GM23338 (cell line): Measurements from ENCODE around the gene PRUNE1. TPM values are rescaled to one million over a fixed set of nuclear protein-coding genes. Genes with fewer than 3 reads are reported as not detected.

ENCODE experiments used
- ATAC-seq: fragments of 200-7000 bp; cut with Tn5 transposase; 3 replicates; pipeline ENCODE4 v1.9.1; 2020
- DNase-seq: peaks from one replicate; pipeline ENCODE4 v3.0.0-alpha.2; 2015; ENCODE audit warnings: low spot score
- H2AFZ ChIP-seq: fragments of 200-600 bp; sonication (generic); 2 replicates; pipeline ENCODE4 v1.8.0; 2016; ENCODE audit warnings: antibody characterized with exemption, mild to moderate bottlenecking, moderate library complexity
- H3F3A ChIP-seq: fragments of 200-600 bp; sonication (generic); replicated peaks from 2 replicates; pipeline ENCODE4 v1.8.0; 2017; ENCODE audit warnings: antibody characterized with exemption, mixed run types, low read depth
- H3K27ac ChIP-seq: fragments of 200-600 bp; sonication (generic); 2 replicates; pipeline ENCODE4 v1.6.1; 2016; ENCODE audit warnings: low read depth
- H3K27me3 ChIP-seq: fragments of 200-600 bp; sonication (generic); 2 replicates; pipeline ENCODE4 v1.8.0; 2016; ENCODE audit warnings: mild to moderate bottlenecking, mixed run types, moderate library complexity; ENCODE audit not compliant: insufficient read depth
- H3K36me3 ChIP-seq: fragments of 200-600 bp; sonication (generic); 2 replicates; pipeline ENCODE4 v1.8.0; 2016; ENCODE audit warnings: mild to moderate bottlenecking; ENCODE audit not compliant: insufficient read depth
- H3K4me1 ChIP-seq: fragments of 200-600 bp; sonication (generic); 2 replicates; pipeline ENCODE4 v1.8.0; 2016; ENCODE audit warnings: mild to moderate bottlenecking, moderate library complexity; ENCODE audit not compliant: insufficient read depth
- H3K4me2 ChIP-seq: fragments of 200-600 bp; sonication (generic); 2 replicates; pipeline ENCODE4 v1.7.1; 2017; ENCODE audit warnings: mixed run types
- H3K4me3 ChIP-seq: fragments of 200-600 bp; sonication (generic); 2 replicates; pipeline ENCODE4 v1.6.1; 2016; ENCODE audit warnings: mixed run types
- H3K79me2 ChIP-seq: fragments of 200-600 bp; sonication (generic); replicated peaks from 2 replicates; pipeline ENCODE4 v1.8.0; 2017; ENCODE audit warnings: mild to moderate bottlenecking; ENCODE audit not compliant: insufficient read depth
- H3K9me2 ChIP-seq: fragments of 200-600 bp; sonication (generic); 2 replicates; pipeline ENCODE4 v1.8.0; 2017; ENCODE audit not compliant: insufficient read depth
- H4K20me1 ChIP-seq: fragments of 200-600 bp; sonication (generic); replicated peaks from 2 replicates; pipeline ENCODE4 v1.8.0; 2017; ENCODE audit warnings: mild to moderate bottlenecking; ENCODE audit not compliant: insufficient read depth
- H3K27ac Mint-ChIP-seq: 2 replicates; pipeline ENCODE4 v1.8.0; 2020; ENCODE audit warnings: inconsistent platforms, mild to moderate bottlenecking, moderate library complexity, mixed read lengths
- H3K27me3 Mint-ChIP-seq: 3 replicates; pipeline ENCODE4 v1.8.0; 2022; ENCODE audit warnings: low read depth, mild to moderate bottlenecking, moderate library complexity, mixed read lengths, inconsistent platforms; ENCODE audit not compliant: insufficient read depth, poor library complexity
- H3K36me3 Mint-ChIP-seq: 3 replicates; pipeline ENCODE4 v1.8.0; 2021; ENCODE audit warnings: low read depth, mild to moderate bottlenecking, inconsistent platforms, moderate library complexity, mixed read lengths
- H3K4me1 Mint-ChIP-seq: 3 replicates; pipeline ENCODE4 v1.8.0; 2020; ENCODE audit warnings: mild to moderate bottlenecking, inconsistent platforms, mixed read lengths
- H3K4me3 Mint-ChIP-seq: 3 replicates; pipeline ENCODE4 v1.8.0; 2021; ENCODE audit warnings: moderate library complexity, mild to moderate bottlenecking, inconsistent platforms, mixed read lengths
- H3K9me3 Mint-ChIP-seq: 3 replicates; pipeline ENCODE4 v1.8.0; 2020; ENCODE audit warnings: moderate library complexity, mild to moderate bottlenecking, inconsistent platforms, mixed read lengths
- CREB1 ChIP-seq: fragments of 250-450 bp; sonication (Bioruptor Pico); IDR thresholded peaks from 2 replicates; pipeline ENCODE4 v1.5.0; 2020; ENCODE audit warnings: low read depth, mild to moderate bottlenecking, moderate library complexity
- CTCF ChIP-seq, 2 experiments: fragments of 200-600 bp in 1 of 2; sonication (generic) in 1 of 2; conservative IDR thresholded peaks; 2 replicates each; pipeline versions ENCODE4 v1.5.1 to v1.6.1; 2016 to 2017; ENCODE audit warnings: antibody characterized with exemption in 2 of 2, low read depth in 2 of 2, mild to moderate bottlenecking in 2 of 2, moderate library complexity in 1 of 2
- EZH2 ChIP-seq: fragments of 200-600 bp; sonication (generic); IDR thresholded peaks from one replicate; pipeline ENCODE4 v1.8.0; 2017; ENCODE audit warnings: antibody characterized with exemption, mild to moderate bottlenecking, low read depth; ENCODE audit not compliant: unreplicated experiment
- EZH2phosphoT487 ChIP-seq: fragments of 200-600 bp; sonication (generic); IDR thresholded peaks from one replicate; pipeline ENCODE4 v1.8.1; 2018; ENCODE audit warnings: antibody characterized with exemption; ENCODE audit not compliant: unreplicated experiment
- JUNB ChIP-seq: IDR thresholded peaks from one replicate; pipeline ENCODE4 v1.6.1; 2016; ENCODE audit warnings: antibody characterized with exemption; ENCODE audit not compliant: unreplicated experiment
- NANOG ChIP-seq: IDR thresholded peaks from 2 replicates; pipeline ENCODE4 v1.6.1; 2016; ENCODE audit warnings: antibody characterized with exemption, borderline replicate concordance
- POLR2AphosphoS5 ChIP-seq: IDR thresholded peaks from 2 replicates; pipeline ENCODE4 v1.6.1; 2016; ENCODE audit warnings: antibody characterized with exemption, low read depth
- STAT1 ChIP-seq: IDR thresholded peaks from one replicate; pipeline ENCODE4 v1.6.1; 2016; ENCODE audit warnings: antibody characterized with exemption; ENCODE audit not compliant: unreplicated experiment
- ZNF114 ChIP-seq: fragments of 250-450 bp; sonication (Bioruptor Pico); IDR thresholded peaks from 2 replicates; pipeline ENCODE4 v1.5.0; 2020; ENCODE audit warnings: mild to moderate bottlenecking, moderate library complexity
- ZNF331 ChIP-seq: fragments of 250-450 bp; sonication (Bioruptor Pico); IDR thresholded peaks from 2 replicates; pipeline ENCODE4 v1.5.0; 2020; ENCODE audit warnings: low read depth, mild to moderate bottlenecking, moderate library complexity
- ZNF462 ChIP-seq: fragments of 250-450 bp; sonication (Bioruptor Pico); IDR thresholded peaks from 2 replicates; pipeline ENCODE4 v1.5.0; 2020; ENCODE audit warnings: mild to moderate bottlenecking, moderate library complexity
- polyA plus RNA-seq: library from polyadenylated mRNA; unstranded; fragments of >200 nt; fragmentation: Nextera tagmentation; extraction: Ambion mirVana; gene quantifications from 2 replicates; pipeline ENCODE4 v1.2.1, GENCODE V29; 2016
- total RNA-seq: library from RNA; depleted of rRNA; stranded (reverse); fragments of >200 nt; shearing (Covaris generic); gene quantifications from 2 replicates; pipeline ENCODE4 v1.2.3, GENCODE V29; 2014
- TF ChIP-seq, protein P1 (sequence below): IDR thresholded peaks from one replicate; pipeline ENCODE4 v1.6.1; 2018; ENCODE audit warnings: antibody characterized with exemption; ENCODE audit not compliant: unreplicated experiment
- TF ChIP-seq, protein P2 (sequence below): IDR thresholded peaks from 2 replicates; pipeline ENCODE4 v1.6.1; 2016; ENCODE audit warnings: antibody characterized with exemption

PRUNE1 gene
- total and polyA plus RNA-seq, 2 experiments from 2014 or later, result 14.7 to 33.2 TPM

DNA sequence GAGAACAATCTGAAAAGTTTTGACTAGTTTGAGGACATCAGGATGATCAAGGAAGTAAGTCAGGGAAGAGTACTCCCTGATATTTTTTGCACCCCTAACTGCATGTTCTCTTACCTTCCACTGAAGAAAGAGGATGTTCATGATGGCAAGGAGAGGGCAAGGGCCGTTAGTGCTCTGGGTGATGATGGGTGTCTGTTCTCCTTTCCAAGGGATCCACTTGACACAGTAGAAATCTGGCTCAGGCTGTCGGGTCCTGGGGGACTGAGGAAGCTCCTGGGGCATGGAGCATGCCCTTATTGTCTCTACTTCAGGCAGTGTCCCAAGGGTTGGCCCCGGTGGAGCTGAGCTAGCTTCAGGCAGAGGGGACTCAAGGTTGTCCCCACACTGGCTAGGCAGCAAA is 6.2 kb upstream of the PRUNE1 start:
- Histone ChIP-seq H4K20me1 (no peaks in the 10 kb centered on the region), H3K4me3 (no peak overlapping the region), H3F3A (peaks cover 4% of the 10 kb centered on the region; the same call in 1 of the 2 replicates), H3K4me2 (no peak overlapping the region), H3K79me2 (no peaks in the 10 kb centered on the region), H3K36me3 (no peaks in the 10 kb centered on the region), H2AFZ (no peak overlapping the region), H3K9me2 (no peaks in the 10 kb centered on the region), H3K27me3 (no peaks in the 10 kb centered on the region), H3K27ac (no peak overlapping the region), H3K4me1 (peaks cover 17% of the 10 kb centered on the region)
- ATAC-seq (no peak), DNase-seq (no peak)
- Mint-ChIP-seq H3K27ac (no peak overlapping the region), H3K27me3 (peaks cover 23% of the 10 kb centered on the region), H3K36me3 (peaks cover 5% of the 10 kb centered on the region; the same call in 2 of the 3 replicates), H3K9me3 (no peaks in the 10 kb centered on the region), H3K4me3 (no peak overlapping the region; the same call in 2 of the 3 replicates), H3K4me1 (peaks cover 23% of the 10 kb centered on the region)
- TF ChIP-seq ZNF331 (CRISPR knock-in tag) (no peak), CREB1 (no peak), STAT1 (no peak), CTCF (conservative IDR thresholded peaks at IDR 0.05; ENCODE audit: low read depth in 2 of 2) (no peak), ZNF462 (CRISPR knock-in tag) (no peak), ZNF114 (CRISPR knock-in tag) (no peak), NANOG (no peak), EZH2 (no peak), JUNB (no peak), POLR2AphosphoS5 (no peak), EZH2phosphoT487 (no peak)
- TF ChIP-seq, protein P1, sequence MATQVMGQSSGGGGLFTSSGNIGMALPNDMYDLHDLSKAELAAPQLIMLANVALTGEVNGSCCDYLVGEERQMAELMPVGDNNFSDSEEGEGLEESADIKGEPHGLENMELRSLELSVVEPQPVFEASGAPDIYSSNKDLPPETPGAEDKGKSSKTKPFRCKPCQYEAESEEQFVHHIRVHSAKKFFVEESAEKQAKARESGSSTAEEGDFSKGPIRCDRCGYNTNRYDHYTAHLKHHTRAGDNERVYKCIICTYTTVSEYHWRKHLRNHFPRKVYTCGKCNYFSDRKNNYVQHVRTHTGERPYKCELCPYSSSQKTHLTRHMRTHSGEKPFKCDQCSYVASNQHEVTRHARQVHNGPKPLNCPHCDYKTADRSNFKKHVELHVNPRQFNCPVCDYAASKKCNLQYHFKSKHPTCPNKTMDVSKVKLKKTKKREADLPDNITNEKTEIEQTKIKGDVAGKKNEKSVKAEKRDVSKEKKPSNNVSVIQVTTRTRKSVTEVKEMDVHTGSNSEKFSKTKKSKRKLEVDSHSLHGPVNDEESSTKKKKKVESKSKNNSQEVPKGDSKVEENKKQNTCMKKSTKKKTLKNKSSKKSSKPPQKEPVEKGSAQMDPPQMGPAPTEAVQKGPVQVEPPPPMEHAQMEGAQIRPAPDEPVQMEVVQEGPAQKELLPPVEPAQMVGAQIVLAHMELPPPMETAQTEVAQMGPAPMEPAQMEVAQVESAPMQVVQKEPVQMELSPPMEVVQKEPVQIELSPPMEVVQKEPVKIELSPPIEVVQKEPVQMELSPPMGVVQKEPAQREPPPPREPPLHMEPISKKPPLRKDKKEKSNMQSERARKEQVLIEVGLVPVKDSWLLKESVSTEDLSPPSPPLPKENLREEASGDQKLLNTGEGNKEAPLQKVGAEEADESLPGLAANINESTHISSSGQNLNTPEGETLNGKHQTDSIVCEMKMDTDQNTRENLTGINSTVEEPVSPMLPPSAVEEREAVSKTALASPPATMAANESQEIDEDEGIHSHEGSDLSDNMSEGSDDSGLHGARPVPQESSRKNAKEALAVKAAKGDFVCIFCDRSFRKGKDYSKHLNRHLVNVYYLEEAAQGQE, result no peak
- TF ChIP-seq, protein P2, sequence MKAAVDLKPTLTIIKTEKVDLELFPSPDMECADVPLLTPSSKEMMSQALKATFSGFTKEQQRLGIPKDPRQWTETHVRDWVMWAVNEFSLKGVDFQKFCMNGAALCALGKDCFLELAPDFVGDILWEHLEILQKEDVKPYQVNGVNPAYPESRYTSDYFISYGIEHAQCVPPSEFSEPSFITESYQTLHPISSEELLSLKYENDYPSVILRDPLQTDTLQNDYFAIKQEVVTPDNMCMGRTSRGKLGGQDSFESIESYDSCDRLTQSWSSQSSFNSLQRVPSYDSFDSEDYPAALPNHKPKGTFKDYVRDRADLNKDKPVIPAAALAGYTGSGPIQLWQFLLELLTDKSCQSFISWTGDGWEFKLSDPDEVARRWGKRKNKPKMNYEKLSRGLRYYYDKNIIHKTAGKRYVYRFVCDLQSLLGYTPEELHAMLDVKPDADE, result no peak
